ENCODE measurements around the gene AP2B1.
A peak's percentile ranks its signal among the peaks of the same experiment; 100 is the strongest.
"Not testable (repeated sequence)": the region's sequence is repeated elsewhere in the genome, so short reads cannot be mapped to it uniquely, and the experiment has no call there.

The AP2B1 gene

DNA sequence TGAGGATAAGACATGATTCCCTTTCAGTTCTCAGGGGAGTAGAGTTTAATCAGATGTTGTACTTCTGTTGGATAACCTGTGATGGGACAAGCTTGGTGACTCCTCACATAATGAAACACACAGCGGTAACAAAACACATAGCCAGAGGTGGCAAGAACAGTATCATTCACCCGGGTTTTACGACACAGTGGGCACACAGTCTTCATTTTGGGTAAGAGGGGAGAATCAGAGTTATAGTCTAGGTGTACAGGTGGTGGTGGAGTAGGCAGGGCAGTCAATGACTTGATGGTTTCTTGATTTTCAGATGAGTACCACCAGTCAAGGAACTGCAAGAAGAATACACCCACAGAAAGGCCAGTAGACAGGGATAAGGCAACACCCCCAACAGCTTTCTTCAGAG is 11.4 kb upstream of the AP2B1 start:
- DNase-seq = no peak

DNA sequence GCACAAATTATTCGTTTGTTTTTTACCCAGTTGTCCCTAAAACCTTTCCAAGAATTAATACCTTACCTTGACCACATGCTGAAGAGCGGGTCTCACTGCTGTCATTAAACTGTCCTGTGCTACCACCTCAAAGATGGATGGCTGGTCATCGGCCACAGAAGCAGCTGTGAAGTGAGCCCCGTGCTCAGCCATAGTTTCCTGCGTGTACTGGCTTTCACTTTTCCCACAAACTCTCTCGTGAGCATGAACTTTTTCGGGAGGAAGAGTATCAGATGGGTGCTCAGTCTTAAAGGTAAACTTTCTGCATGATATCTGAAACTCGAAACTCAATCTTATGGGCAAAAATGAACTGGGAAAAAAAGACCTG is 9.3 kb upstream of the AP2B1 start:
- peak in 3 of 56 donors; percentile 15 to 30 (median 17) for DNase-seq

DNA sequence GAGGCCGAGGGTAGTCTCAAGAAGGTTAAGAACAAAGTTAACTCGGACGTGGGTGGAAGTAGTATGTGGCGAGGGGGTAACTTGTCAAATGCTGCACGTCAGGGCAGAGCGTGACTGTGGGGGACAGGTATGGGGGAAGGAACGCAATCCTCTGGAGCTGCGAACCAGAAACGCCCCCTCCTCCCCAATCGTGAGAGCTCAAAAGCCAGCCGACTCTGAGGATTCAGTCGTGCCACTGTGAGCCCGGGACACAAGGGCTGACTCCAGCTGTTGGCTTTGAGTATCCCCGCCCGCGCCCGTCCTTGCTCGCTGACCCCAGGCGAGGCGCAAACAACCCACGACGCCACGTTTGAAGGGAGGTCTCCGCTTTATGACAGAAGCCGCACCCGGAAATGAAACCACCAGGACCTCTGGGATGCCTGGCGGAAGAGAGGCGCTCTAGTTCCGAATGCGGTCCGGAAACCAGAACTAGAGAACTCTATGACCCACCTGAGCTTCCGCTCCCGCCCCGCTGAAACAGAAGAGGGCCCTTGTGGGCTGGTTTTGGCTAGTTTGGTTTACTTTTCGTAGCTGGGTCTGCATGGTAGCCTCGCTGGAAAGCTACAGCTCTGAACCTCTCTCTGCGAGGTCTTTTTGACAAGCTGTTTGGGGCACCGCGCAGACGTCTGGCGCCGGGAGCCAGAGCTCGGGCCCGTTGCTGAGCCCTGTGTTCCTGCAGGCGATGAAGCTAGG is 8.8 kb upstream of the AP2B1 start, which contains the start of gene PEX12:
Gene PEX12 (minus strand): TSS at position 375 of the 732 bp plus-strand sequence. CDS start 550 bp downstream, outside the sequence.
- peak; percentile 47 to 96 (median 90) for DNase-seq

DNA sequence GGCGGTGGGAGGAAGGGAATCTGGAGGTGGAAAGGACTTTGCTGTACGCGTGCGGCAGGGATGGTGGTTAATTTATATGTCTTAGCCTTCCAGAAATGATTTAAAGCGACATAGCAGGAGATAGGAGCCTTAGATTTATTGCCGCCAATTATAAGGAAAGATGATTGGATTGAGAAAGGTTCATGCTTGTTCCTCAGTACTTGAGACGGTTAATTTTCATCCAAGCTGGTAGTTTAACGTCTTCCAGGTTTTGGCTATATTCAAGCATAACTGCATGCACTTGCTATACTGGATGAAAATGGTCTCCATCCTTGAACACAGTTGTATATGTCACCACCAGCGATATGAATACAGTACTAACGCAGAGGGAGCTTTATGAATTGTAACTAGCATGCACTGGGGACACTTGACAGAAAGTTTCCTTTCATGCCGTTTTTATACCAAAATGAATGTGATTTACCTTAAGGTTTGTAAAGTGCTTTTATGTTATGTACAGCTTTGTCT is 8.1 kb upstream of the AP2B1 start:
- no peak for DNase-seq

DNA sequence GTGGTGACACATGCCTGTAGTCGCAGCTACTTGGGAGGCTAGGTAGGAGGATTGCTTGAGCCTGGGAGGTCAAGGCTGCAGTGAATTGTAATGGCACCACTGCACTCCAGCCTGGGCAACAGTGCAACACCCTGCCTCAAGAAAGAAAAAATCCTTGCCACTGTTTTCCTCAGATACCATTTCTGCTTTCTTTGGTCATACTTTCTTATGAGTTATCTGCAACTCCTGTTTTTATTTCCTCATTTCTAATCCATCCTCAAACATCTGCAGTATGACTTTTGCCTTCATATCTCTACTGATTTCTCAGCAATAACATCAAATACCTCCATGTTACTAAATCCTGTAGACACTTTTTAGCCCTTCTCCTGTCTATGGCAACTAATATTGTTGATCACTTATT is 3.1 kb upstream of the AP2B1 start:
- DNase-seq = no peak

DNA sequence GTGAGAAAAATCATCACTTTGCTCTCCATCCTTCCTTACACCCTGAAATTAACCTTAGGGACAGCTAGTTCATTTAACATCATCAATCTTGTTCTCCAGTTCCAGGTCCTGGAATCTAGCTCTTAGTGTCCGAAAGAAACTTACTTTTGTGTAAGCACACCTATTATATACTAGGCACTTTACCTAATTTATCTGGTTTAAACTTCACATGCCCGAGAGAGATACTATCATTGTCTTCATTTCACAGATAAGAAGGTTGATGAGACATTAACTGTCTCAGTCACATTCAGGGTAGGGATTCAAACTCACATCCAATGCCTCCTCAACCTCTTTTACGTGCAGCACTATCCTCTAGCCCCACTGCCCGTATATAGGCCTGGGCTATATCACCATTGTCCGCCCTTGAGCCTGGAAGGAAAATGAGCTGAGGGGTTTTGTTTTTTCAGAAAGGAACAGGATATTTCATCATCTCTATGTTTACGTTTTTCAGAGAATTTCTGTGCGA is 501 bp upstream of the AP2B1 start:
- DNase-seq = no peak

DNA sequence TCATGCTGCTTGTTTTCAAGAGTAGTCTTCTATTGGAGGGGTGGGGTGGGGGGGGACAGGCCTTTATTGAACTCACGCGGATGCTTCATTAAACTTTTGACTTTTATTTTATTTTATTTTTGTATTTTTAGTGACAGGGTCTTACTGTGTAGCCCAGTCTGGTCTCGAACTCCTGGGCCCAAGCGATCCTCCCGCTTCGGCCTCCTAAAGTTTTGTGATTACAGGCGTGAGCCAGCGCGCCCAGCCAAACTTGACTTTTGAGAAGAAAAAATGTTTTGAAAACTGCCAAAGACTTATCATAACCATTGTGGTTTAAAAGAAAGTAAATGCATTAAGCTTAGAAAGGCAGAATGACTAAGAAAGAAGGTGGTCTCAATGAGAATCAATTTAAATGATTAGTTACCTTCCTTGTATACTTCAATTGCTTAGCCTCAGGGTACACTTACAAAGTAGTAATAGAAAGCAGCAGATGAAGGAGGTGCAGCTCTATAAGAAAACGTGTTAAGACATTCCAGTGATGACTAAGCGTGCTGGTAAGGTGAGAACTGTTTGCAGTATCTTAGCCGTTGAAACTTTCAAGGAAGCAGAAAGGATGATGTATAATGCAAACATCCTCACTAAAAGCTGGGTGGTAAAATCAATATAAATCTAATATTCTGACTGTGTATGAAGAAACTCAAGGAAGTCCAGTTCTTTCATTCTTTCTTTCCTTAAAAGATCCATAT is 1.2 kb downstream of the AP2B1 start:
- DNase-seq = no peak

DNA sequence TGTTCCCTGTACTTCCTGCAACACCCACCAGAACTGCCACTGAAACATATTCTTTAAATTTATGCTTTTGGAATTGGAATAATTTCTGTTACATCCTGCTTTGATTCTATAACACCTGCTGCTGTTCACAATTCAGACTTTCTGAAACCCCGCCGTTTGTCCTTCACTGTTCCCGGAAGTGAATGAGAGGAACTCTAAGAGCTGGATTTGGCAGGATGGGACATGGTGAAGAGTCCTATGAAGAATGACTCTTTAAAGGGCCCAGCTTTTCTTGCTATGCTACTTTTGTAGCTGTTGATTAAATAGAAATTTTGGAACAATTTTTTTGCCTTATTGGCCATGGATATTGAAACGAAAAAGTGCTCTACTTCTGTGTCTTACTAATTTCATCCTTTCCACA is 8.9 kb downstream of the AP2B1 start:
- peak in 1 of 56 donors; percentile 7 for DNase-seq

DNA sequence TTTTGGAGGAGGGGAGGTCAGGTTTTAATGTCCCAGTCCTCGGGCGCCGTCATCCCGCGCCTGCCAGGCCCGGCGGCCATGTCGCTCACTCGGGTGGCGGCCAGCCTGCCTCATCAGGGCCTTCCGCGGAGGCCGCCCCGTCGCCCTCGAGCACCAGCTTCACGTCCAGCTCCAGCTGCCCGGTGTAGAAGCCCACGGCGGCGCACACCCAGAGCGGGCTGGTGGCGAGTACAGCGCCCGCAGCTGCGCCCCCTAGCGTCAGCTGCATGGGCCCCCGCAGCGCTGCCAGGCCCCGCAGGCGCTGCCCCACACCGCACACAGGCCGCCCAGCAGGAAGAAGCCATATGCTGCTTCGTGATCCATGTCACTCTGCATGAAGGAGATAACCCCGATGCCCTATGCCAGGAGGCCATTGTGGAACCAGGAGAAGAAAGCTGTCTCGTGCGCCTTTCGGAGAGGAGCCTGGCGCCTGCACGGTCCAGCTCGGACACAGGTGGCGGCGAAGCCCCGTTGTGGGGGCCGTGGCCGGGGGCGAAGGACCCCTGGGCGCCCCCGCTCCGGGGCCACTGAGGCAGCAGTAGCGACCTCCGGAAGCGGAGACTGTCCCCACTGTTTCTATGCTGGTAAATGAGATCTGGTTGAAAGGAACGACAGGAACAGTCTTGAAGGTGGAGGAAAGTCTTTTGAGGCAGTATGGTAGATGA is 9.6 kb downstream of the AP2B1 start:
- DNase-seq = no peak

DNA sequence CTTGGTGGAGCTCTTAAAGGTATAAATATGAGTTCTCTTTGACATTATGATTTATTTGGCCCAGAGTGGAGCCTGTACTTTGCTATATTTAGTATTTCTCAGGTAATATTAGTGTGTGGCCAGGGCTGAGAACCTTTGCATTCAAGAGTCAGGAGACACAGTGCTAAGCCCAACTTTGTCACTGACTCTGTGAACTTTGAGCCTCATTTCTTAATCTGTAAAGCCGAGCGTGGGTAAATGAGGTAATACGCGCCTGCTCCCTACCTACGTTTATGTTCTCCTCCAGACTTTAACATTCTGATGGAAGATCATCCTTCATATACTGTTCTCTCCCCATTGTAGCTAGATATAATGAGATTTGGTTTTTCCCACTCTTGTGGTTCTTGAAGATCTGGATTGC is 10.5 kb downstream of the AP2B1 start:
- no peak for DNase-seq

DNA sequence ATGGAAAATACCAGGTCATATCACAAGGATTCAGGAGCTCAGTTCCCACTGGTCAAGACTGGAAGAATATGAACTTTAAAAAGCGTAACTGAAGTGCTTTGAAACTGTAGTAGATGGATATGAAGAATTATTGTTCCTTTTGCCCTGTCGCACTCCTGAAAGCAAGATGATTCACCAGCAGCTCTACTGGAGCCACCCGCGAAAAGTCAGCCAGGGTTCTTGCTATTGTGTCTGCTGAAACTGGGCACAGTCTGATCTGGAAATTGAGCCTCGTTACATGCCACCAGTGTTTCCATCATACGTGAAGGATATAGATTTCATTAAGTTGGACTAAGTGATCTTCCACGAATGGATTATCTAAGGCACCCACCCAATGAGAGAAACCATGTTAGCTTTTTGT is 16.6 kb downstream of the AP2B1 start:
- DNase-seq = no peak

DNA sequence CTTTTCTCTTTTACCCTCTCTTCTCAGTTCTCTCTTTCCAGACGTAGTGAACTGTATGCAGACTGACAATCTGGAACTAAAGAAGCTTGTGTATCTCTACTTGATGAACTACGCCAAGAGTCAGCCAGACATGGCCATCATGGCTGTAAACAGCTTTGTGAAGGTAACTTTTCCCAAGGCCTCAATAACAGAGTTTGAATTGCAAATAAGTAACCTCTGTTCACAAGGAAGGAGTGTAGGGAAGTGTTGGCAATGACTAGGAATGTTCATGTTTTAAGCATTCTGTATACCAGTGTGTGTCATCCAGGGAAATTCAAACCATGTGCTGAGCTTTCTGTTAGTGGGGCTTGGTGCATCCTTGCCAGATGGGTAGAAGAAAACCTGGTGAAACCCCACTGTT is 18.6 kb downstream of the AP2B1 start:
- DNase-seq = no peak

DNA sequence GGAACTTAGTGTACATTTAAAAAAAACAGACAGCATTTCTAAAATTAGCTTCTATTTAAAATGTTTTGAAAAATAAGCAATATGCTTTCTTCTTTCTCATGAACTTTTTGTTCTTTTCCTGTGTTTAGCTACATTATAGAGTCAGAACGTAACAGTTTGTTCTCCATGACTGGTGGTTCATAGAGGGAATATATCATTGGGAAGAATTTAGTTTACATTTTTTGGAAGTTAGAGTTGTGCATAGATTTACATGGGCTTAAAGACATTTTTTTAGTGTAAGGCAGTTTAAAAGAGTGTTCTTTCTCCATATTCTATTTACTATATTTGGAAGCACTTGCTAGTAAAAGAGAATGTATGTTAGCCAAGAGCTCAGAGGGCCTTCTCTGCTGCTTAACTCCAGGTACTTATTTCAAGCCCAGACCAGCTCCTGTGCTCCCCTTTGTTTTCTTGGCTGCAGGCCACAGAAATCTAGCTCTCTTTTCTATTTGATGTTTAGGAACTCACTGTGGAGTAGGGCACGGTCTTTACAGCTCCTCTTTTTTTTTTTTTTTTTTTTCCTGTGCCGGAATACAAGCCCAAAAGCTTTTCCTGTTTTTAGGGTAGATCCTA is 20.2 kb downstream of the AP2B1 start:
- no peak for DNase-seq

DNA sequence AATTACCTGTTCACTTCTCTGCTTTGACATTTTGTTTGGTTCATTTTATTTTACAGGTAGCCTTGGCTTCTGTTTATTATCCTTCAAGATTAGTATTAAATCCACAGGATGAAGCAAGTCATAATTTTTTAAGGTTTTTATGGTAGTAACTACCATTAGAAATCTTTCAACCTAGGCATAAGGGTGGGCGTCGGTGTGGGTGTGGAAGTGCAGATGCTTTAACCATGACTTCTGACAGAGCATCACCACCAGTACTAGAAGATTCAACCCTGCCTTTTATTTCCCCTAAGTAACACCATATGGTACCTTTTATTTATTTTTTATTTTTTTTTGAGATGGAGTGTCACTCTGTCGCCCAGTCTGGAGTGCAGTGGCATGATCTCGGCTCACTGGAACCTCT is 22.7 kb downstream of the AP2B1 start:
- DNase-seq = no peak

DNA sequence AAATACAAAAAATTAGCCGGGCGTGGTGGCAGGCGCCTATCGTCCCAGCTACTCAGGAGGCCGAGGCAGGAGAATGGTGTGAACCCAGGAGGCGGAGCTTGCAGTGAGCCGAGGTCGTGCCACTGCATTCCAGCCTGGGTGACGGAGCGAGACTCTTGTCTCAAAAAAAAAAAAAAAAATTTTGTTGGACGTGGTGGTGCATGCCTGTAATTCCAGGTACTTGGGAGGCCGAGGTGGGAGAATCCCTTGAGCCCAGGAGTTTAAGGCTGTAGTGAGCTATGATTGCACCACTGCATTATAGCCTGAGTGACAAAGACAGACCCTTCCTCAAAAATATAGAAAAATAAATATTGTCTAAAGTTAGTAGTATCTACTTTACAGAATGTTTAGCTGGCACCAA is 23.6 kb downstream of the AP2B1 start:
- DNase-seq = not testable (repeated sequence)

DNA sequence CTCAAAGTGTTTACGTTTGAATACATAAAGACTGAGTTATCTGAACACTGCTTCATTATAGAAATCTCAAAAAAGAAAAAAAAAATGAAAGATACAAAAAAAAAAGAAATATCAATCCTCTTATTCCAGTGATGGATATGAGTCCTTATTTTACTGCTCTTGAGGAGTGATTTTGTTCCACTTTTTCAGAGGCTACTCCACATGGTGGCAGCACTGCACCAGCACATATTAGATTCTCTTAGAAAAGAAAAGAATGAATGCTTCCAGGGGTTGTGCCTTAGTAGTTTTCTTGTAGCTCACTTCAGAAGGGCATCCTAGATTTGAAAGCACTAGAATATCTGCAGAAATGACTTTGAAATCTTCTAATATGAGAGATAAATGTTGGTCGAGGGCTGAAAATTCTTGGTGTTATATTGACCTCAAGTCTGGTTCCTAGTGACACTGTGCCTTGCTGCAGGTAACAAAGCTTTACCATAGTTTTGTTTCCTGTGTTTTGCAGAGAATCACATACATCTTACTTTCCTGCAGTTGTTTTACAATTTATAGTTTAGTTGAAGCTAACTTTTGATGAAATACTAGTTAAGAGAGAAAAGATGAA is 25.9 kb downstream of the AP2B1 start:
- DNase-seq = peak in 18 of 56 donors; percentile 1 to 56 (median 12)

DNA sequence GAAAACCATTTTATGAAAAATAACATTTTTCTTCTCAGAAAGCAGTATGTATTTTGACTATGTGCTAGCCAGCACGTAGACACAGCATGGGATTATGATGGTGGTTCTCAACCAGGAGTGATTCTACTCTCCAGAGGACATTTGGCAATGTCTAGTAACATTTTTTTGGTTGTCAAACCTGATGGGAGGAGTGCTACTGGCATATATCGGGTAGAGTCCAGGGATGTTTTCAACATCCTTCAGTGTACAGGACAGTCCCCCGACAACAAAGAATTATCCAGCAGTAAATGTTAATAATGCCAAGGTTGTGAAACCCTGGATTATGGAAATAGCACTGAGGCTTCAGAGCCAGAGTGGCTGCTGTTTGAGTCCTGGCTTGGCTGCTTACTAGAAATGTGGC is 27.7 kb downstream of the AP2B1 start:
- DNase-seq = no peak

DNA sequence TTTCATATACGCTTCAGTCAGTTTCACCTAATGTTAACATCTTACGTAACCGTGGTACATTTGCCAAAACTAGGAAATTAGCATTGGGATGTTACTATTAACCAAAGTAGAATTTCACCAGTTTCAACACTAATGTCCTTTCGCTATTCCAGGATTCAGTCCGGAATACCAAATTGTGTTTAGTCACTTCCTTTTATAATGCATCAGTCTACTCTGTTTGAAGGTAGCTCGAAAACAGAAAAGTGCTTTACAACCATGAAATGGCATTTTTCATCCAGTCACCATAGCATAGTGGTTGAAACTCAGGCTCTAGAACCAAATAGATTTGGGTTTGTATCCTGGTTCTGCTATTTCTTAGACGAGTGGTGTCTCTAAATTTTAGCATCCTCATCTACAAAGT is 29.4 kb downstream of the AP2B1 start:
- no peak for DNase-seq

DNA sequence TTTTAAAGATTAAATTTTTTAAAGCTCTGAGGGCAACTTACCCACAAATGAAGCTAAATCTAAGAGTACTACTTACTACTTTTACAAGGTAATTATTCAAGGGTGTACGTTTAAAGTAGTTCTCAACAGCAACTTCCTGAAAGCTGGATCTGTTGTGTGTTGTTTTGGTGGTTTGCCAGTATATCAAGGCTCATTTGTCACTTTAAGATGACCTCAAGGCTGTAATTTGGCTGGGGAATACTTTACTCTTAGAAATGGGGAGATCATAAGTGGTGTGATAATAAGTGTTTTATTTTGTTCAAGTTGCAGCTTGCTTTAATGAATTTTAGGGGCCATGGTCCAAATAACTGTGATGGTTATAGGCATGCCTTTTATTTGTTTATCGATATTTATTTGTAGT is 30.4 kb downstream of the AP2B1 start:
- DNase-seq = no peak

DNA sequence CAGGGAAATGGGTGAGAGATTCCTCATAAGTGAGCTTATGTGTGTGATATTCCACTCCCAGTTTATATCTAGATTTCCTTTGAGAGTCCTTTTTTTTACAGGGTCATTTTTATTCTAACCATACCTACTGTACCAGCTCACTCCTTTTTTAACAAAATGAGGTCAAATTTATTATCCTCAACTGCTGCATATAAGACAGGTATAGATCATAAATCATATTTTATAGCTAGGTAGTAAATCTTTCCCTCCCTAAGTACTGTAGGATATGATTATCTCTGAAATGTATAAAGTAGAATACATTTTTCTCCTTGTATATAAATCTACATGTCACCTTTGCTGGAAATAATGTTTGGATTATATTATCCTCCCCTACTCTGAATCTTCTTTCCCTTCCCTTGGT is 31.5 kb downstream of the AP2B1 start:
- DNase-seq = no peak

DNA sequence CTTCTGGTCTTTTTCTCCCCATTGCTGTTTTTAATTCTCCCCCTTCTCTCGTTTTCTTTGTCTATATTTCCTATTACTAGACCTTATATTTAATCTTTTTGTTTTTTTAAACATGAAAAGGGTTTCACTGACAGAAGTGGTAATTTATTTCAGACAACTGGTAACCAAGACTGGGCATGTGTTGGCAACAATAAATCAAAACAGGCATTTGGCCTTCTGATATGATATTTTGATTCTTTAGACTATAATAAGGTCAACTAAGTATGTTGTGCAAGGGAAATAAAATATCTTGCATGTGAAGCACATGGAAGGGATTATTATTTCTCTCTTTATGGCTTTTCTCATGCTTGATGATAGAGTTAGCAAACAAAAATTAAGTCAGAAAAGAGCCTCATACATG is 34.6 kb downstream of the AP2B1 start:
- no peak for DNase-seq
